Smooth muscle cell of the umbilical artery (primary cell): Measurements from ENCODE around the gene FAM20B. TPM values are rescaled to one million over a fixed set of nuclear protein-coding genes. Genes with fewer than 3 reads are reported as not detected.

Experiments used
- total RNA-seq: library from RNA; depleted of rRNA; stranded (reverse); fragments of >200 nt; gene quantifications from 2 replicates; pipeline ENCODE4 v1.2.3, GENCODE V29; 2014

Gene FAM20B
- 56.1 and 71.9 TPM in 2 replicates for total RNA-seq

GRCh38 chr1:179025125-179025974, at the start of gene FAM20B:
Gene FAM20B (plus strand): TSS chr1:179025894. CDS start chr1:179043848, 17,954 bp downstream.

GRCh38 chr1:179081687-179082332, 56.1 kb downstream of the FAM20B start, which contains the start of gene TOR3A:
Gene TOR3A (plus strand): TSS chr1:179082070. CDS start chr1:179082129, 59 bp downstream.

Other genes with a start within 250 kb of the FAM20B start
- gene ANGPTL1, start 154.8 kb upstream of the FAM20B start, total RNA-seq, result 4.8 and 34.7 TPM in 2 replicates
- gene TOR3A, start 56.2 kb downstream of the FAM20B start, total RNA-seq, result 36.0 and 40.7 TPM in 2 replicates
- gene ABL2, start 203.8 kb downstream of the FAM20B start, total RNA-seq, result 53.4 and 89.7 TPM in 2 replicates